ENCODE results near the gene ANKH.

The ANKH gene

DNA sequence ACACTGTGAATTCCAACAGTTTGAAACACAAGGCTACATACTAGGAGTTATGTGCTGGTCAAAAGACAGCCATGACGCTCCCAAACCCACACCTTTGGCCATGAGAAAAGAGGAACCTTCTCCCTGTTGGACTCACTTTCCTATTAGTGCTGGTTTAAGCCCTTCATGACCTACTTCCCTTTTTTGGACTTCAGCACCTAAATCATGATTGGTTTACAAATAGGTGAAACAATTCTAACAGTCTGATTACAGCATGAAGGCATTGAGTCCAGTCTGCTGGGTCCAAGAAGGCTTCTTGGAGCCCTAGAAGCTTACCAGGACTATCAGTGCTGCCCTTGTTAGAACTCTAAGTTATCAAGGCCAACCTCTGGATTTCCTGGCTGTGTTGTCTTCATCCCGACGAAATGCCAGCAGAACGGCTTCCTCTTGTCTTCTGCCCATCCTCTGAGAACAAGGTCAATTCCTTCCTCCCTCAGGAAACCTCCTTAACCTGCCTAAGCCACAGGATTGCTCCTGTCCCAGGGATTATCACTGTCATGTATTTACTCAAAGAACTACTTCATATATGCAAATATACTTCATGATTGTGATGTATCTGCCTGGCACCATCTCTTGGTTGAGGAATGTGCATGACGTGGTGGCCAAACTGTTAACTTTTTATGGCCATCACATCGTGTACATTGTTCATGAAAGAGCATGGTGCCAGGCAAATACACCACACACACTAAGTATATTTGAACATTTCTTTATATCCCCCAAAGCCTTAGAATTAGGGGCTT lies 83.6 kb downstream of the ANKH start:
- DNase-seq, result no peak

- no peak for DNase-seq
Observed at GRCh38 chr5:14783691-14784090, 87.9 kb downstream of the ANKH start.

DNA sequence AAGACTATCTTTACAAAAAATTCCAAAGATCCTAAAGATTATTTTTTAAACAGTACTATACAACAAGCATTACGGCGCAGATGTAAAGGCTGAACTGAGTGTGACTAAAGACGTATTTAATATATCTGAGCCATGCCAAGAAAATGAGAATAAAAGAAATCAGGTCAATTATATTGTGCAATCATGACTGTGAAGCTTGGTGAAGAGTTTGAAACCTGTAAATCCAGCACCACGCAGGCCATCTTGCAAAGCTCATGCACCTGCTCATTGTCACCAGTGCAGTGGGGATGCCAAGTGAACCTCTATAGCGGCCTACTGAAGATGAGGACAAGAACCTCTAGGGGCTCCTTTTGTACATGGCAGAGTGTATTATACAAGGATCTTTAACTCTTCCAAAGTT lies 89.0 kb downstream of the ANKH start:
- no peak for DNase-seq

DNA sequence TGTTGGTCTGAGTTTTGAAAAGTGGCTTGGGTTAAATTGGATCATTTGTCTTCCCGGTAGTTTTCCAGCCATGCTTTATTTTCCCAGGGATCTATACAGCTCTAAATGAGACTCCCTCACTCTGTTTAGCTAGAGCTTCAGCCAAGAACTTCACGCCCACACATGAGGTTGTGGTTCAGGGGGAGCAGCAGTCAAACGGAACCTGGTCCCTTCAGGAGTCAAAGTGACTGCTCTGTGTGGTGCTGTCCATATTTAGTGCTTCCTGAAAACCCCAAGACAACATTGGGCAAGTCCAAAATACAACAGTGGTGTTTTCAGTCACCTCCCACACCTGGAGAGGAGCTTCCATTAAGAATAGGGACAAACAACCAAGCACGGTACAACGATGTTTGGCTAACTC lies 90.5 kb downstream of the ANKH start:
- DNase-seq, result no peak

DNA sequence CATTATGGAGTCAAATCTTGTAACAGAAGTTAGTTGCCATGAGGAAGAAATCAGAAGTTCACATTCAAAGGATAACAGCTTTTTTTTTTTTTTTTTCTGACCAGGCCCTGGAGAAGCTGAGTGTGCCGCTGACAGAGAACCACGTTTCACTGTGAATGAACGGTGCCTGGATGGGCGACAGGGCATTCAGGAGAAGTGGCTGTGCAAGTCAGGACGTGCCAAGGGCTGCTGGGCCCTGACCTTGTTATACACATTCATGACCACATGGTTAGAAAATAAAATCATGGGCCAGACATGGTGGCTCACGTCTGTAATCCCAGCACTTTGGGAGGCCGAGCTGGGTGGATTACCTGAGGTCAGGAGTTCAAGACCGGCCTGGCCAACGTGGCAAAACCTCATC lies 91.6 kb downstream of the ANKH start:
- no peak for DNase-seq

DNA sequence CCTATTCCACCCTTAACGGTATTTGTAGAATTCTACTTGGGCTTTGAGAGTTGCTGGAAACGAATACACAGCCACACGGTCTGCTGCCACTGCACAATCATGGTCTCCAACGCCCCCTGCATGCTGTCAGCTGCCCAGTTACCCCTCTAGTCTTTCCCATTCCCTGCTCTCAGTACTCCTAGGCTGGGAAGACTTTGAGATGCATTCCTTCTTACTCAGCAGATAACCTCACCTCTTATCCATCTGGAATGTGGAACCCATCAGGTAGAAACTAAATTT lies 92.8 kb downstream of the ANKH start:
- DNase-seq, result no peak

DNA sequence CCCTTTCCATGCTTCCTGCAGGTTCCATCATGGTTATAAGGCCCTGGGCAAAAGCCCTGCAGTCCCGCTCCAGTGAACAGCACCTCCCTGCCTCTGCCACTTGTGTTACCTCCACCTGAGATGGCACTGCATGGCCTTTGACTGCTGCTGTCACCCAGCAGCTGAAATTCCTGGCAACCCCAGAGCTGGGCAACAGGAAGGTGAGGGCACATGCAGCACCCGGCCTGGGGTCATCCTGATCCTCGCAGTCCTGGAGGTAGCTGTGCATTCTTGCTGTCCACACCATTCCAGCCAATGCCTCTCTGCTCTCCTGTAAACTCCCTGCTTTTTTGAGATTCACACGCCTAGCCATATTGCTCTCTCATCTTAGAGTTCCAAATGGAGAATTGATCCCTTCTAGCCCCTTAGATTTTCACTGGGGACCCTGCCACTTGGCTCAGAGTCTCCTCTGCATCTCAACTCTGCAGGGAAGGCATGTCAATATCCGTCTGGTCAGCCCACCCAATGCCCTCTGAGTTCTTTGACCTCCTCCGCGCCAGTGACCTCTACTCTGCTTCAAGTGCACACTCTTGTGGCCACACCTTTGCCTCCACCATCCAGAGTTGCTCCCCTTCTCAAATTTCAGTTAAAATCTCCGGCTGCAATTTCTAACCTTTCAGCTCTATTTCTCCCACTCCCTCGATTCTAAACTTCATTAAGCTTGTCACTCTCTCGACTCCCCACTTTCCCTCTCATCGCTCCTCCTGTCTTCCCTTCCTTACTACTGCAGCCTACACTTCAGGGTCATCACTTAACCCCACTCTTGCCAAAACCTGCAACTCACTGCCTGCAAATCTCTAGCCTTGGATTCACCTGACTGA lies 93.4 kb downstream of the ANKH start:
- DNase-seq, result no peak

- no peak for DNase-seq
Observed at GRCh38 chr5:14777187-14777586, 94.4 kb downstream of the ANKH start.

- no peak for DNase-seq
Observed at GRCh38 chr5:14776602-14777001, 95.0 kb downstream of the ANKH start.

DNA sequence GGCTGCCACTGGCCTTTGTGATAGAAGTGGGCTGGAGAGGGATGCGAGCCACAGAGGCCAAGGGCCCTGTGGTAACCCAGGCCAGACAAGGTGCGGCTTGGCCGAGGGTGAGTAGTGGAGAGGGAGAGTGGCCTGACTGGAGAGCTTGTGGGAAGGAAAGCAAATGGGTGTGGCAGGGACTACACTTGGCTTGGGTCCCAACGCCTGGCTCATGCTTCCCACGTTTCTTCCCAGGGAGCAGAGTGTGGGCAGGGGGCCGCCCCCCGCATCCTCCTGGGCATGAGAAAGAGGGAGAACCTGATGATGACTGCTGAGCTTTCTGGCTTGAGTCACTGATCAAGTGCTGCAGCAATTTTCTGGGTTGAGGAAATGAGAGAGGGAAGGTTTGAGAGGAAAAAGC lies 95.7 kb downstream of the ANKH start:
- no peak for DNase-seq

- DNase-seq, result no peak
Observed at GRCh38 chr5:14773588-14773987, 98.0 kb downstream of the ANKH start.

GRCh38 chr5:14771972-14772371 lies 99.6 kb downstream of the ANKH start:
- no peak for DNase-seq

DNA sequence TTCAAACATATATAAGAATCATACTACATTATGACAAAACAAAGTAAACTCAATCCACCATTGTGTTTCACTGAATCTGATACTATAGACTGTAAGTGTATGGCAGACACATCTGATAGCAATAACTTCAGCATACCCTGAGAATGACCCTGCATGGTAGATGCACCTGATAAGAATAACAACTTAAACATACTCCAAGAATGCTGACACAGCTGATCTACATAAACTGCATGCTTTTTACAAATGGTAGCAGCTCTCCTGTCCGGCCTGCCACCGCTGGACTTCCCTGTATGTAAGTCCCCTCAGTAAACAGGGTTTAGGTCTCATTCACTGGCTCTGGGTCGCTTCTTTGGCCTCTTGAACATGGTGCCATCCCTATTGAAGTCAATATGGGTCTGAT lies 100.4 kb downstream of the ANKH start:
- DNase-seq, result no peak

- no peak for DNase-seq
Observed at GRCh38 chr5:14768508-14769365, 102.8 kb downstream of the ANKH start.

GRCh38 chr5:14767735-14768507 lies 103.7 kb downstream of the ANKH start:
- DNase-seq, result no peak

DNA sequence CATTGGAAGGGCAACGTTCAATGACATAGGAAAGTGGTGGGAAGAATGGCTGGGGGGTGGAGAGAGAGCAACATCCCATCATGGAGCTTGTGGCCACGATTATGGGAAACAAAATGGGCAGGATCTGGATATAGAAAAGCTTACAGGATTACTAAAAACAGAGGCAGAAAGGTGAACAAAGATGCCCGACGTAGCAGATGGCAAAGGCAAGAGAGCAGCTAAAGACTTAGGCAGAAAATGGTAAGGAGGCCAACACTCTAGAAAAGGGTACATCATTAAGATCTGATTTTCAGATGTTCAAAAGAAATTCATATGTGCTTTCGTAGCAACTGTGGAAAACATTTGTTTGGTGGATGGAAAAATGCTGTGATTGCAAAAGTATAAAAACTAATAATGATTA lies 104.5 kb downstream of the ANKH start:
- no peak for DNase-seq

GRCh38 chr5:14766584-14766983 lies 105.0 kb downstream of the ANKH start:
- no peak for DNase-seq

DNA sequence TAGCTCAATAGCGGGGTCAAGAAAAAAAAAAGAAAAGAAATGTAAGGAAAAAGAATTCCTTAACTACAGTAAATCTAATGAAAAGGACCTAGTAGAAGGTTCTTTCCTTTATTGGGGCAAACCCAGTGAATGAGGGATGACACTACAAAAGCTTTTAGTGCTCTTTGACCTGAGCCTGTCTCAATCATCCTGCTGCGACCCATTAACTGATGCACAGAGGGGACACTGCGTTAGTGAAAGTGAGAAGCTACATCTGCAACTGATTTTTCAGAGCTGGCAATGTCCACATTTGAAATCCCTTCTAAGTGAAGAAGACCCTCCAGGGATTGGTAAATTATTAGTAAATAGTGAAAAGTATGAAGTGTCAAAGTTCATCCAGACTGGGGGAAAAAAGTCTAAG lies 106.0 kb downstream of the ANKH start:
- no peak for DNase-seq

DNA sequence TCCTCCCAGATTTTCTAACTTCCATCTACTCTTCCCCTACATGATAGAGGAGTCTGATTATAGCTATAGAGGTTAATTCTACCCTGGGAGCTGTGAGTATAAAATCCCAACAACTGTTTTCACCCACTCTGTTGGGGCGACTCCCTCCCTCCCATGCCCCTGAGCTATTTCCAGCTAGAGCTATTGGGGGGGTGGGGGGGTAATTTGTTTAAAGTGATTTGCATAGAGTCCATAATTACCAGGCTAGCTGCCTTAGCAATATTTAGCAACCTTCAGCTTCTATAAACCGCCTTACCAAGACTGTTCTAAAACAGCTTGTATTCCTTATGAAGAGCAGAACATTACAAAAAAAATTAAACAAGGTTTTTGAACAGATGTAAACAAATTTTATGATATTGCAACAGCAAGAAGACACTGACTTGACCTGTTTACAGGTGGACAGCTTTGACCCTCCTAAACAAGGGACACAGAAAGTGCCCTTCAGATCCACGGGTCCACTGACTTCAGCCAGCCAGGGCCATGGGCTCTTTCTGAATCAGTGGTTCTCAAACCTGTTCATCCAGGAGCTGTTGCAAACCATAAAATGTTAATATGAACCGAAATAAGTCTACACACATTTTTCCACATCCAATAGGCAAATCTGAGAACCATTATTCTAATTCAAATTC lies 108.9 kb downstream of the ANKH start:
- DNase-seq, result no peak

- no peak for DNase-seq
Observed at GRCh38 chr5:14760548-14761002, 111.0 kb downstream of the ANKH start.

DNA sequence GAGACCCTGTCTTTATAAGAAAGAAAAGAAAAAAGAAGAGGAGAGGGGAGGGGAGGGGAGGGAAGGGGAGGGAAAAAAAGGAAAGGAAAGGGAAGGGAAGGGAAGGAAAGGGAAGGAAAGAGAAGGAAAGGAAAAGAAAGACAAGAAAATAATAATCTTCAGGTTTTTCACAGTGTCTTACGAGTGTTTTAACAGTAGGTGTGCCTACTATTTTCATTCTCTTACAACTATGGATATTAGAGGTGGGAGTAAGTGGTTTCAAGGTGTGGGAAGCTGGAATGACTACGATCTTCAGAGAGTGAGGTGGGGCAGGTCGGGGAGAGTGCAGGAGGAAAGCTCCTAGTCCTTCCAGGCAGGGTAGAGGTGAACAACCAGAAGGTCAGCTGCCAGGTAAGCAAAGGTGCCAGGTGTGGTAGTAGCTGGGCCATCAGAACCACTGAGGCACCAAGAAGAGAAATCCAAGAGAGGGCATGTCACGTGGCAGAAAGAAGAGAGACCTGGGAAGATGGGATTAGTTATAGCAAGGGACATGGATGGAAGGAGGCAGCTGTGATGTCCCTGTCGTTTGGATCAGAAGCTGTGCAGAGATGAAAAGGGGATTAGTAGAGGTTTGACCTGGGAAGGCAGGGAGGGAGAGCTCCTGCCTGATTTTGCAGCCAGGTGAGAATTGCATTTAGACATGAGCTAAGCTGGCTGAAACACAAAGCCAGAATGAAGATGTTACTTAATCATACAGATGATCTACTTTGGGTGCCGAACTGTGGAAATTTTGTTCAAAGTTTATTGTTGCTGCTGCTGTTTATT lies 111.6 kb downstream of the ANKH start:
- no peak for DNase-seq
